ENCODE results near the gene HLCS. TPM values are rescaled to one million over a fixed set of nuclear protein-coding genes. Genes with fewer than 3 reads are reported as not detected.
"Not testable (repeated sequence)": the region's sequence is repeated elsewhere in the genome, so short reads cannot be mapped to it uniquely, and the experiment has no call there.

Gene HLCS
- total RNA-seq = 11.0 TPM

GRCh38 chr21:36966066-36966820 lies at the start of gene HLCS:
Gene HLCS, minus strand, starts transcription at chr21:36966669. Its CDS starts 31 bp downstream, at chr21:36966638.
- DNase-seq (ENCODE audit: low read depth in 2 of 3, low spot score in 2 of 3) = peak; percentile 61 to 72 (median 65)

- DNase-seq (ENCODE audit: low read depth in 2 of 3, low spot score in 2 of 3) = peak; percentile 50 to 89 (median 84)
These were observed 43.4 kb upstream of the HLCS start for GRCh38 chr21:37009740-37010341.

GRCh38 chr21:37008724-37009123 lies 42.3 kb upstream of the HLCS start:
- no peak for DNase-seq (ENCODE audit: low read depth in 2 of 3, low spot score in 2 of 3)

- peak in 2 of 3 donors; percentile 23 to 25 for DNase-seq (ENCODE audit: low read depth in 2 of 3, low spot score in 2 of 3)
These were observed 40.2 kb upstream of the HLCS start, which contains the start of gene RIPPLY3 for GRCh38 chr21:37006486-37007291. Gene RIPPLY3, plus strand, starts transcription at chr21:37006702. Its CDS starts 71 bp downstream, at chr21:37006773.

- no peak for DNase-seq (ENCODE audit: low read depth in 2 of 3, low spot score in 2 of 3)
These were observed 39.3 kb upstream of the HLCS start for GRCh38 chr21:37005548-37006485.

- DNase-seq (ENCODE audit: low read depth in 2 of 3, low spot score in 2 of 3) = not testable (repeated sequence)
These were observed 37.4 kb upstream of the HLCS start for GRCh38 chr21:37003917-37004316.

GRCh38 chr21:37002851-37003250 lies 36.4 kb upstream of the HLCS start:
- not testable (repeated sequence) for DNase-seq (ENCODE audit: low read depth in 2 of 3, low spot score in 2 of 3)

GRCh38 chr21:37001441-37001840 lies 35.0 kb upstream of the HLCS start:
- DNase-seq (ENCODE audit: low read depth in 2 of 3, low spot score in 2 of 3) = no peak

GRCh38 chr21:37000381-37000780 lies 33.9 kb upstream of the HLCS start:
- DNase-seq (ENCODE audit: low read depth in 2 of 3, low spot score in 2 of 3) = no peak

- no peak for DNase-seq (ENCODE audit: low read depth in 2 of 3, low spot score in 2 of 3)
These were observed 32.8 kb upstream of the HLCS start for GRCh38 chr21:36999131-36999898.

GRCh38 chr21:36995285-36995684 lies 28.8 kb upstream of the HLCS start:
- DNase-seq (ENCODE audit: low read depth in 2 of 3, low spot score in 2 of 3) = not testable (repeated sequence)

- DNase-seq (ENCODE audit: low read depth in 2 of 3, low spot score in 2 of 3) = peak in 1 of 3 donors; percentile 35
These were observed 28.2 kb upstream of the HLCS start for GRCh38 chr21:36994501-36995158.

GRCh38 chr21:36992671-36993070 lies 26.2 kb upstream of the HLCS start:
- DNase-seq (ENCODE audit: low read depth in 2 of 3, low spot score in 2 of 3) = no peak

GRCh38 chr21:36990508-36991205 lies 24.2 kb upstream of the HLCS start:
- DNase-seq (ENCODE audit: low read depth in 2 of 3, low spot score in 2 of 3) = no peak

GRCh38 chr21:36989699-36990507 lies 23.4 kb upstream of the HLCS start:
- peak; percentile 75 to 92 (median 92) for DNase-seq (ENCODE audit: low read depth in 2 of 3, low spot score in 2 of 3)

GRCh38 chr21:36989199-36989698 lies 22.8 kb upstream of the HLCS start:
- not testable (repeated sequence) for DNase-seq (ENCODE audit: low read depth in 2 of 3, low spot score in 2 of 3)

GRCh38 chr21:36988536-36988935 lies 22.1 kb upstream of the HLCS start:
- DNase-seq (ENCODE audit: low read depth in 2 of 3, low spot score in 2 of 3) = no peak

Data from hematopoietic multipotent progenitor cell (in vitro differentiated cells).